ENCODE data around the gene XRN2. TPM values are rescaled to one million over a fixed set of nuclear protein-coding genes. Genes with fewer than 3 reads are reported as not detected.

XRN2 gene
- total RNA-seq, 2 experiments from 2014 or later: 48.5 to 48.9 TPM

DNA sequence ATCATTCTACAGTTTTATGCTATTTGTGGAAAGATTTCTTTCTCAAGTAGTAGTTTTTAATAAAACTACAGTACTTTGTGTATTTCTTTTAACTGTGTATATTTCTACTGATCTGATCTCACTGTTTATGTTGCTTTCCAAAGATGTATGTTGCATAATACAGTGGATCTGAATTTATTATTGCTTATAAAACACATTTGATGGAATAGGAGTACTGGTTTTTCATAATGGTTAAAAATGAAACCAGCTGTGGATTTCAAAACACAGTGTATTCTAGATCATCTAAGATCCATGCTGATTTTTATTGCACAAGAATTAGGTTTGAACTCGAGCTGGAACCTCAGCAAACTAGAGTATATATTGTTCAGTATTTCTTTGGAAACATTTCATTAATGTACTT, 86.2 kb downstream of the XRN2 start:
- Histone ChIP-seq H3K27ac (ENCODE audit: low read depth in 1 of 2, low read length in 2 of 2) (no peak overlapping the region), H3K36me3 (ENCODE audit: insufficient read depth, low read length) (peaks cover 25% of the 10 kb centered on the region), H3K4me3 (ENCODE audit: low read length) (no peak overlapping the region), H3K4me1 (ENCODE audit: insufficient read depth, low read length) (peaks cover 5% of the 10 kb centered on the region), H3K9me3 (ENCODE audit: control insufficient read depth in 1 of 2, insufficient read depth in 1 of 2, low read length in 2 of 2) (peaks cover 0 to 6% of the 10 kb centered on the region in 2 experiments), H3K27me3 (ENCODE audit: control insufficient read depth in 1 of 2, insufficient read depth in 2 of 2, low read length in 2 of 2) (peaks cover 17 to 28% of the 10 kb centered on the region in 2 experiments)
- H3K4me1 Mint-ChIP-seq (ENCODE audit: low read depth): peaks cover 17% of the 10 kb centered on the region
- peaks cover 2% of the 10 kb centered on the region for H3K9me3 Mint-ChIP-seq
- CTCF ChIA-PET: no interaction called here
- no peak overlapping the region for H3K27ac Mint-ChIP-seq
- no peak overlapping the region for H3K4me3 Mint-ChIP-seq
- no peak for ATAC-seq (ENCODE audit: poor library complexity)
- DNase-seq: no peak
- TF ChIP-seq, protein P1, sequence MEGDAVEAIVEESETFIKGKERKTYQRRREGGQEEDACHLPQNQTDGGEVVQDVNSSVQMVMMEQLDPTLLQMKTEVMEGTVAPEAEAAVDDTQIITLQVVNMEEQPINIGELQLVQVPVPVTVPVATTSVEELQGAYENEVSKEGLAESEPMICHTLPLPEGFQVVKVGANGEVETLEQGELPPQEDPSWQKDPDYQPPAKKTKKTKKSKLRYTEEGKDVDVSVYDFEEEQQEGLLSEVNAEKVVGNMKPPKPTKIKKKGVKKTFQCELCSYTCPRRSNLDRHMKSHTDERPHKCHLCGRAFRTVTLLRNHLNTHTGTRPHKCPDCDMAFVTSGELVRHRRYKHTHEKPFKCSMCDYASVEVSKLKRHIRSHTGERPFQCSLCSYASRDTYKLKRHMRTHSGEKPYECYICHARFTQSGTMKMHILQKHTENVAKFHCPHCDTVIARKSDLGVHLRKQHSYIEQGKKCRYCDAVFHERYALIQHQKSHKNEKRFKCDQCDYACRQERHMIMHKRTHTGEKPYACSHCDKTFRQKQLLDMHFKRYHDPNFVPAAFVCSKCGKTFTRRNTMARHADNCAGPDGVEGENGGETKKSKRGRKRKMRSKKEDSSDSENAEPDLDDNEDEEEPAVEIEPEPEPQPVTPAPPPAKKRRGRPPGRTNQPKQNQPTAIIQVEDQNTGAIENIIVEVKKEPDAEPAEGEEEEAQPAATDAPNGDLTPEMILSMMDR (IDR thresholded peaks at IDR 0.05): no peak
- peaks cover 64% of the 10 kb centered on the region for H3K36me3 Mint-ChIP-seq (ENCODE audit: low read depth)
- intact Hi-C loops (cut with DNase I, micrococcal nuclease): no loop called here
- POLR2A ChIA-PET: no interaction called here
- H3K27me3 Mint-ChIP-seq: peaks cover 42% of the 10 kb centered on the region

DNA sequence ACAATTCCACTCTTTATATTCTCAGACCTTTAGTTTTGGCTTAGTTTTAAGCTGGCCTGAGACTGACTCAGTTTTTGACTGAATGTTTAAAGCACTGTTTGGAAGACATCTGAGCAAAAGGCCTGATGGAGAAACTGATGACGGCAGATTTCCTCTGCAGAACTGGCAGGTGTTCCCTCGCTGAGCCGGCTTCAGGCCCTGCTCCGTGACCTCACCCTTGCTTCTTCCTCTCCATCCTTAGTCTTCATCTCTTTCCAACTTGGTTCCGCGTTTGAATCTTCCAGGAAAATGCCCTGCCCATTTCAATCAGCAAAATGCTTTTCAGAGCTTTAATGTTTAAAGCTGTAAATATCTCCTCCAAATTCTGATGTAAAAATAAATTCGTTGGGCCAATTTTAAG, 87.6 kb downstream of the XRN2 start:
- no peak overlapping the region for H3K27ac Mint-ChIP-seq
- peaks cover 3 to 6% of the 10 kb centered on the region in 2 experiments for H3K9me3 ChIP-seq (ENCODE audit: control insufficient read depth in 1 of 2, insufficient read depth in 1 of 2, low read length in 2 of 2)
- no peak for ATAC-seq (ENCODE audit: poor library complexity)
- DNase-seq: no peak
- no peak overlapping the region for H3K4me3 ChIP-seq (ENCODE audit: low read length)
- peaks cover 27% of the 10 kb centered on the region for H3K4me1 Mint-ChIP-seq (ENCODE audit: low read depth)
- intact Hi-C loops (cut with DNase I, micrococcal nuclease): loop anchor here (5.0 to 10.0 kb wide), 3 partner anchors 83 to 286 kb away; partner anchors contain the start of genes LINC00237 (in 1 of the 2) and XRN2 (in 1 of the 2)
- H3K9me3 Mint-ChIP-seq: peaks cover 2% of the 10 kb centered on the region
- peaks cover 17 to 42% of the 10 kb centered on the region in 2 experiments for H3K27me3 ChIP-seq (ENCODE audit: control insufficient read depth in 1 of 2, insufficient read depth in 2 of 2, low read length in 2 of 2)
- TF ChIP-seq, protein P1 (IDR thresholded peaks at IDR 0.05): no peak
- H3K27ac ChIP-seq (ENCODE audit: low read depth in 1 of 2, low read length in 2 of 2): no peak overlapping the region
- peaks cover 9% of the 10 kb centered on the region for H3K4me1 ChIP-seq (ENCODE audit: insufficient read depth, low read length)
- ChIA-PET CTCF (interaction anchor here (1.7 kb wide), 1 partner anchor 11 kb away, joined by 5 read pairs; no protein-coding TSS in a partner anchor), POLR2A (interaction anchor here (0.8 kb wide), 1 partner anchor 9 kb away, joined by 3 read pairs; no protein-coding TSS in a partner anchor)
- peaks cover 19% of the 10 kb centered on the region for H3K36me3 ChIP-seq (ENCODE audit: insufficient read depth, low read length)
- H3K36me3 Mint-ChIP-seq (ENCODE audit: low read depth): peaks cover 60% of the 10 kb centered on the region
- peaks cover 53% of the 10 kb centered on the region for H3K27me3 Mint-ChIP-seq
- H3K4me3 Mint-ChIP-seq: no peak overlapping the region

DNA sequence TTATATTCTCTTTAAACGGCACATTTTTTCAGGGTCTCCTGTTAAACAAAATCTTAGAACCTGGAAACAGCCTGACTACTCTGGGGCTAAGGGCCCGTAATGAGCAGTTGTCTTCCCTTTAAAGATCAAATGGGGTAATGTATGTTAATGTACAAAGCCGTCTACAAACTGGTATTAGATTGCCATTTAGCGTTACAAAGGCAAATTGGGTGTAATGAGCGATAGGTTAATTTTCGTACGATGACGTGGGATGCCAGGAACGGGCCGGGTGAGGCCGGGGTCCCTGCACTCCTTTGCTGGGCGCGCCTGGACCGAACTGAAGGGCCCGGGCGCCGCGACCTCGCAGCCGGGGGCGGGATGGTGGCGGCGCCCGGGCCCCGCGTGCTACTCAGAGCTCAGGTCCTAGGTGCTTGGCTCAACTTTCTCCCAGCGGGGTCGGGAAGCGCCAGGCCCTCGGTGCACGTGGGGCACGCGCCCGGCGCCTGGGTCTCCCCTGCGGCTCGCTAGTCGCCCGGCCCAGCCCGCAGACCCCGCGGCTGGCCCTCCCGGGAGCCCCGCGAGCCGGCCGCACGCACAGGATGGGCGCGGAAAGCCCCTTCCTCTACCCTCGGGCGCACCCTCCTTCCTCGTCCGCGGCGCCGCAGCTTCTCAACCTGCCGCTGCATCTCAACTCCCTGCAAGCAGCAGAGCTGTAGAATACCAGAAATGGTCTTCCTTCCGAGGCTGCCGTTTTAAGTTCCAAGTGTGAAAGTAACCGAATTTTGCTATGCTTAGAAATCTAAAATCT, 88.2 kb downstream of the XRN2 start:
- no peak overlapping the region for H3K27ac Mint-ChIP-seq
- H3K9me3 Mint-ChIP-seq: peaks cover 2% of the 10 kb centered on the region
- H3K9me3 ChIP-seq (ENCODE audit: control insufficient read depth in 1 of 2, insufficient read depth in 1 of 2, low read length in 2 of 2): peaks cover 3 to 6% of the 10 kb centered on the region in 2 experiments
- H3K36me3 Mint-ChIP-seq (ENCODE audit: low read depth): peaks cover 54% of the 10 kb centered on the region
- CTCF ChIA-PET: interaction anchor here (1.7 kb wide), 1 partner anchor 11 kb away, joined by 5 read pairs; no protein-coding TSS in a partner anchor
- no peak overlapping the region for H3K4me3 ChIP-seq (ENCODE audit: low read length)
- peaks cover 54% of the 10 kb centered on the region for H3K27me3 Mint-ChIP-seq
- H3K4me1 Mint-ChIP-seq (ENCODE audit: low read depth): peaks cover 27% of the 10 kb centered on the region
- TF ChIP-seq, protein P1 (IDR thresholded peaks at IDR 0.05): no peak
- peaks cover 13% of the 10 kb centered on the region for H3K36me3 ChIP-seq (ENCODE audit: insufficient read depth, low read length)
- intact Hi-C loops (cut with DNase I, micrococcal nuclease): loop anchor here (5.0 to 10.0 kb wide), 3 partner anchors 84 to 287 kb away; partner anchors contain the start of genes LINC00237 (in 1 of the 2) and XRN2 (in 1 of the 2)
- H3K27me3 ChIP-seq (ENCODE audit: control insufficient read depth in 1 of 2, insufficient read depth in 2 of 2, low read length in 2 of 2): peaks cover 17 to 47% of the 10 kb centered on the region in 2 experiments
- H3K4me1 ChIP-seq (ENCODE audit: insufficient read depth, low read length): peaks cover 14% of the 10 kb centered on the region
- DNase-seq (peak in 3 of 14 experiments; percentile 7 to 43 (median 42)), ATAC-seq (ENCODE audit: poor library complexity) (no peak)
- no peak overlapping the region for H3K4me3 Mint-ChIP-seq
- POLR2A ChIA-PET: no interaction called here
- H3K27ac ChIP-seq (ENCODE audit: low read depth in 1 of 2, low read length in 2 of 2): no peak overlapping the region

Measured in CD4-positive, alpha-beta T cell (primary cell).